GM19438 (cell line): ENCODE results near the gene ZNF214.

ENCODE experiments used
- ATAC-seq: cut with Tn5 transposase; IDR thresholded peaks from one replicate; pipeline ENCODE4 v1.9.1; 2021; ENCODE audit warnings: low read depth; ENCODE audit not compliant: unreplicated experiment

The ZNF214 gene

DNA sequence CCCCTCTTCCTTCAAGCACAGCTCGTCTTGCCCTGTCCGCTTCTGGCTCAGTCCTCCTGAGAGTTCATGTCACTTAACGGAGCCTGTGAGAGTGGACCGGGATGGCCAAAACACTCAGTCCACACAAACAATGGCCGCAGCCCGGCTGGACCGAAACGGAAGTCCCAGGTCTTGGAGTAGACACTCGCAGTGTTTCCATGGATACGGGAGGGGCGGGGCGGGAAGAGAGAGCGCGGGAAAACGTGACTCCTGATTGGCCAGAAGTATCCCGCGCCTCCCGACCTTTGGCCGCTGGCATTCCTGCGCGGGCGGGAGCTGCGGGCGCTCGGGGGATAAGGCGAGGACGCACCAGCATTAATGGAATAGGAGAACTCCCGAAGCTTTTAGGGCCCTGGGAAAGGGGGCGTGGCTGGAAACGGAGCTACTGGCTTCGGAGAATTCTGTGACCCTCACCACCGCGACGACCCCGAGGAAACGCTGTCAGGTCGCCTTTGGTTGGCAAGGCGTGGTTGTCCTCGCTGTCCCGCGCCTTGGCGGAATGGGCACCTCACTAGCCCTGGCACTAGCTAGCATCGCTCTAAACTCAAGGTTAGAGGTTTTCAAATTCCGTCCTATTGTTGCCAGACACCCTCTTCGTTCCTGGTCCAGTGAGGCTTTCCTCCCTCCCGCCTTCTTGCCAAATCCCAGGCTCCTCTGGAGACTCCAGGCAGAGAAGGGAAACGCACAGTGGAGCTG lies at the start of gene ZNF214, which contains the start of gene NLRP14:
Gene ZNF214, minus strand, starts transcription at position 164 of the 735 bp plus-strand sequence. CDS start 17,511 bp downstream, outside the sequence.
Gene NLRP14, plus strand, starts transcription at position 297 of the 735 bp plus-strand sequence. CDS start 18,108 bp downstream, outside the sequence.
- ATAC-seq = peak; percentile 76

GRCh38 chr11:7062534-7062933 lies 42.4 kb upstream of the ZNF214 start:
- ATAC-seq = no peak

GRCh38 chr11:7060868-7061267 lies 40.7 kb upstream of the ZNF214 start:
- ATAC-seq = no peak

DNA sequence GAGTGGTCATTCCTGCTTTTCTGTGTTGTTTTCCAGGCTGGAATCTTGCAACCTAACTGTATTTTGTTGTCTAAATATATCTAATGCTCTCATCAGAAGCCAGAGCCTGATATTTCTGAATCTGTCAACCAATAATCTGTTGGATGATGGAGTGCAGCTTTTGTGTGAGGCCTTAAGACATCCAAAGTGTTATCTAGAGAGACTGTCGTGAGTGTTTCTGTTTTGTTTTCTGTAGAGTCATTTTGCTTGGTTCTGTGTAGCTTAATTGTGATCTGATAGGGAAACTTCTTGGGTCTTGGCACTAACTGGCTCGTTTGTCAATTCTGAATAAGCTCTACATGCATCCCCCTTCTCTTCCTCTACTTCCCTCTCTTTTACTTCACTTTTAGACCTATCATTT lies 37.5 kb upstream of the ZNF214 start:
- ATAC-seq = no peak

GRCh38 chr11:7056828-7057513 lies 36.8 kb upstream of the ZNF214 start:
- ATAC-seq = no peak

- no peak for ATAC-seq
Measured at GRCh38 chr11:7050191-7050590, 30.0 kb upstream of the ZNF214 start.

- no peak for ATAC-seq
Measured at GRCh38 chr11:7046474-7047175, 26.5 kb upstream of the ZNF214 start.

- ATAC-seq = no peak
Measured at GRCh38 chr11:7034019-7034418, 13.9 kb upstream of the ZNF214 start.

DNA sequence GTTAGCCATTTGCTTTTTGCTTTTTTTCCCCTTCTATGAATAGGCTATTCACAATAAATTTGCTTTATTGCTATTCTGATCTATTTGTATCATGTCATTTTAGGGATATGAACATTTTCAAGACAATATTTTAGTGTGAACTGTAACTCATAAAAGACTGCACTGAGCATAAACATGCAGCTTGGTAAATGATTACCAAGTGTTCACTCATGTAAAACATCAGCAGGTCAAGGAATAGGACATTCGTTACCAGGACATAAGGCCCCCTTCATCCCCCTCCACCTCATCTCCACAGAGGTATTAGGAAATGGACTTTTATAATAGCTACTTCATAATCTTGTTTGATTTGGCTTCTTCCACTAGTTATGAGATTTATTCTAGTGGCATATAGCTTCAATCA lies 12.5 kb upstream of the ZNF214 start:
- no peak for ATAC-seq

DNA sequence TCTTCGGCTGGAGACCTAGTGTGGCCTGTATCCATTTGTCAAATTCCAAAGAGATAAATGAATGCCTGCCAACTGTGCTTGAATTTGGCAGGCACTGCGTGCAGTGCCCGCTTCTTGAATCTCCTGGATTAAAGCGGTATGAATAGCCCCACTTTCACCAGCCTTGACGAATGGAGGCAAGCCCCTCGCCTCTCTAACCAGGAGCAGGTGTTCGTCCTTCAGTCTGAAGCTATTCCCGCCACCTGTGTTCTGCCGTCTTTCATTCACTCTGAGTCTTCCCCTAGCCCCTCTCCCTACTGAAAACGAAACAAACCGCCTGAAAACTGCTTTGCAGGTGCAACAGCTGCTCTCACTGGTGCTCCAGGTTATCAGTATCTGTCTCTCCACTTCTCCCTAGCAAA lies 11.3 kb upstream of the ZNF214 start:
- ATAC-seq = no peak

DNA sequence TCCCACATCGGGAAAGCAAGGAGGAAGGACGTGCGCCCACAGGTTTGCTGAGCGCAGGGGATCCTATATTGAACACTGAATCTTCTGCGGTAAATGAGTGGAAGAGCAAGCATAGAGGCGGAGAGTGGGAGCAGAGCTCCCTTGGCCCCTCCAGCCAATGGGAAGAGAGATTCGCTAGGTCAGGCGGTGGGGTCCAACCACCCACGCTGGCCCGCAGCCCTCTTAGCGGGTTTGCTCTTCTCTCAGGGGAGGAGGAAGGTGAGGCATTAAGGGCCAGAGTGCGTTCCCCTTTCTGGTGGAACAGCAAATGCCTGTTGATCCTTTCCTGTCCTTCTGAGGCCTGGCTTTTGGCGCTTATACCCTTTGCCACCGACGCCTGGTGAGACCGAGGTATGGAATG lies 10.7 kb upstream of the ZNF214 start:
- ATAC-seq = no peak

DNA sequence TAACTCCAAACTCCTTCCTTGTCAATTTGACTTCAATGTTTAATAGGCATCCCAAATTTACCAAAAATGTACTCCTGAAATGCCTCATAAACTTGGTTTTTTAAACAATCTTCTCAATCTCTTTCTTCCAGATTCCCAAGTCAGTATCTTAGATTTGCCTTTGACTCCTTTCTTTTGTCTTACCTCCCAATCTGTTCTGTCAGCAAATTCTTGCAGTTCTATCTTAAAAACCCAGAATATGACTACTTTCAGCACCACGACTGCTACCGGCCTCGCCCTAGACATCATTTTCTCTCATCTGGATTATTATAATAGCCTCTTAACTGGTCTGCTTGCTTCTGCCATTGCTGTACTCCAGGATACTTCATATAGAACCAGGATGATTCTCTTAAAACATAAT lies 8.0 kb upstream of the ZNF214 start:
- ATAC-seq = no peak

GRCh38 chr11:7021318-7021717 lies 1.2 kb upstream of the ZNF214 start:
- ATAC-seq = no peak

GRCh38 chr11:7019500-7020182 lies 505 bp downstream of the ZNF214 start:
- peak; percentile 41 for ATAC-seq

- ATAC-seq = no peak
Measured at GRCh38 chr11:7016011-7016410, 4.1 kb downstream of the ZNF214 start.

- ATAC-seq = no peak
Measured at GRCh38 chr11:7014118-7014517, 6.0 kb downstream of the ZNF214 start.

DNA sequence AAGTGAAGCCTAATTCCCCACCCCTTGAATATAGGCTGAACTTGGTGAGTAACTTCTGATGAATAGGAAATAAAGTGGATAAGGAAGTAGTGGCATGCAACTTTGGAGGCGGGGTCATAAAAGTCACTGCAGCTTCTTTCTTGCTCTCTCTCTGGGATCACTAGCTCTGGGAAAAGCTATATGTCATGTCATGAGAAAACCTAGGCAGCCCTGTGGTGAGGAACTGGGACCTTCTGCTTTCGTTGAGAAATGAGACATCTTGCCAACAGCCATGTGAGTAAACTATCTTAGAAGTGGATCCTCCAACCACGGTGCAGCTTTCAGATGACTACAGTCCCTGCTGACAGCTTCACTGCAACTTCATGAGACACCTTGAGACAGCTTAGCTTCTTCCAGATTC lies 15.7 kb downstream of the ZNF214 start:
- no peak for ATAC-seq

DNA sequence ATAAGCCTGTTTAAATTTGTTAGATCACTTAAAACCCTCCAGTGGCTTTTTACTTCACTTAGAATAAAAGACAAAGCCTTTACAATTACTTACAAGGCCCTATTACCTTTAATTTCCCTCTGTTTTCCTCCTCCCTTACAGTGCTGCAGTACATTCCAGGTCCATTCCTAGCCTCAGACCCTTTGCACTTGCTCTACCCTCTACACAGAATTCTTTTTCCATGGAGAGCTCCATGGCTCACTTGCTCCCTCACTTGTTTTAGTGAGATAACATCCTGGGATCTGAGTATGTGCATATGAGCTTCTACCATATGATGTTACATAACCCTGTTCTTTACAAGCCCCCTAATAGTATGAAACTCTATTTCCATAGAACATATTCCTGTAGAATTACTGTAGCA lies 24.4 kb downstream of the ZNF214 start:
- no peak for ATAC-seq

GRCh38 chr11:6992457-6993417 lies 27.4 kb downstream of the ZNF214 start:
- ATAC-seq = no peak

- ATAC-seq = no peak
Measured at GRCh38 chr11:6992026-6992425, 28.1 kb downstream of the ZNF214 start.
